ENCODE measurements around the gene SHCBP1. TPM values are rescaled to one million over a fixed set of nuclear protein-coding genes. Genes with fewer than 3 reads are reported as not detected.
"Not testable (repeated sequence)": the region's sequence is repeated elsewhere in the genome, so short reads cannot be mapped to it uniquely, and the experiment has no call there.

SHCBP1 gene
- total and polyA plus RNA-seq, 8 donors, result 0.04 to 0.86 (median 0.43) TPM; not detected in 1

- FAIRE-seq, result no peak
- no peaks in the 10 kb centered on the region for H3K36me3 ChIP-seq
- ATAC-seq, result no peak
- H3K4me3 ChIP-seq, result no peak overlapping the region
- DNase-seq, result peak in 1 of 6 donors; percentile 61
- H3K27me3 ChIP-seq, result no peaks in the 10 kb centered on the region
- no peaks in the 10 kb centered on the region for H3K9me3 ChIP-seq
- H3K27ac ChIP-seq, result no peak overlapping the region
- no peaks in the 10 kb centered on the region for H3K4me1 ChIP-seq
- TF ChIP-seq CTCF (IDR thresholded peaks at IDR 0.05), result no peak
- 67 to 74% methylated on average over 31 to 32 of the region's 32 CpGs for WGBS, 2 donors
- intact Hi-C loops (cut with DNase I), result no loop called here
These were observed 11.9 kb upstream of the SHCBP1 start for GRCh38 chr16:46632778-46633733.

- no peak for TF ChIP-seq CTCF (IDR thresholded peaks at IDR 0.05)
- 30% methylated on average over 10 of the region's 10 CpGs for WGBS, 2 donors
- H3K4me3 ChIP-seq, result no peak overlapping the region
- no peaks in the 10 kb centered on the region for H3K27me3 ChIP-seq
- no peaks in the 10 kb centered on the region for H3K36me3 ChIP-seq
- ATAC-seq (no peak), FAIRE-seq (no peak), DNase-seq (no peak)
- intact Hi-C loops (cut with DNase I), result no loop called here
- H3K27ac ChIP-seq, result no peak overlapping the region
- no peaks in the 10 kb centered on the region for H3K4me1 ChIP-seq
- H3K9me3 ChIP-seq, result no peaks in the 10 kb centered on the region
These were observed 8.4 kb upstream of the SHCBP1 start for GRCh38 chr16:46629331-46630219.

GRCh38 chr16:46627746-46628145, 6.6 kb upstream of the SHCBP1 start:
- 77 to 84% methylated on average over 5 of the region's 5 CpGs for WGBS, 2 donors
- no peaks in the 10 kb centered on the region for H3K36me3 ChIP-seq
- H3K4me1 ChIP-seq, result no peaks in the 10 kb centered on the region
- H3K27ac ChIP-seq, result no peak overlapping the region
- no peaks in the 10 kb centered on the region for H3K27me3 ChIP-seq
- intact Hi-C loops (cut with DNase I), result no loop called here
- FAIRE-seq, result no peak
- ATAC-seq, result no peak
- no peak overlapping the region for H3K4me3 ChIP-seq
- H3K9me3 ChIP-seq, result no peaks in the 10 kb centered on the region
- no peak for TF ChIP-seq CTCF (IDR thresholded peaks at IDR 0.05)
- no peak for DNase-seq

GRCh38 chr16:46626681-46627080, 5.5 kb upstream of the SHCBP1 start:
- H3K9me3 ChIP-seq; intact Hi-C loops (cut with DNase I); FAIRE-seq; H3K4me3 ChIP-seq; H3K27me3 ChIP-seq; H3K27ac ChIP-seq; H3K4me1 ChIP-seq; ATAC-seq; H3K36me3 ChIP-seq; DNase-seq: not testable (repeated sequence)
- WGBS, 2 donors, result 90 to 96% methylated on average over 21 of the region's 22 CpGs

GRCh38 chr16:46624862-46625261, 3.7 kb upstream of the SHCBP1 start:
- FAIRE-seq; intact Hi-C loops (cut with DNase I); ATAC-seq: not testable (repeated sequence)

GRCh38 chr16:46623707-46624106, 2.5 kb upstream of the SHCBP1 start:
- H3K4me1 ChIP-seq; H3K36me3 ChIP-seq; H3K27ac ChIP-seq; intact Hi-C loops (cut with DNase I); H3K9me3 ChIP-seq; H3K27me3 ChIP-seq; H3K4me3 ChIP-seq; FAIRE-seq; DNase-seq: not testable (repeated sequence)
- ATAC-seq, result peak; percentile 31 to 51 (median 36)
- 50 to 57% methylated on average over 4 of the region's 6 CpGs for WGBS, 2 donors

More at GRCh38 chr16:46624862-46625261, 3.7 kb upstream of the SHCBP1 start:
- WGBS, 2 donors, result 73 to 87% methylated on average over 6 of the region's 6 CpGs
- H3K4me3 ChIP-seq, DNase-seq, H3K36me3 ChIP-seq, H3K4me1 ChIP-seq, H3K27ac ChIP-seq, H3K27me3 ChIP-seq, H3K9me3 ChIP-seq: not testable (repeated sequence)

- FAIRE-seq; H3K4me1 ChIP-seq; H3K27me3 ChIP-seq; H3K27ac ChIP-seq; H3K36me3 ChIP-seq; DNase-seq; H3K4me3 ChIP-seq; intact Hi-C loops (cut with DNase I); H3K9me3 ChIP-seq: not testable (repeated sequence)
- ATAC-seq, result peak; percentile 62 to 79 (median 77)
- 5 to 34% methylated on average over 4 to 5 of the region's 8 CpGs for WGBS, 2 donors
These were observed 2.1 kb upstream of the SHCBP1 start for GRCh38 chr16:46623246-46623645.
